DMS 273 (cell line): ENCODE results near the gene SIK3.

ENCODE experiments used
- DNase-seq: peaks from one replicate; lab custom pipeline; 2025; ENCODE audit not compliant: unreplicated experiment; lab: John Stamatoyannopoulos, UW

Gene SIK3

DNA sequence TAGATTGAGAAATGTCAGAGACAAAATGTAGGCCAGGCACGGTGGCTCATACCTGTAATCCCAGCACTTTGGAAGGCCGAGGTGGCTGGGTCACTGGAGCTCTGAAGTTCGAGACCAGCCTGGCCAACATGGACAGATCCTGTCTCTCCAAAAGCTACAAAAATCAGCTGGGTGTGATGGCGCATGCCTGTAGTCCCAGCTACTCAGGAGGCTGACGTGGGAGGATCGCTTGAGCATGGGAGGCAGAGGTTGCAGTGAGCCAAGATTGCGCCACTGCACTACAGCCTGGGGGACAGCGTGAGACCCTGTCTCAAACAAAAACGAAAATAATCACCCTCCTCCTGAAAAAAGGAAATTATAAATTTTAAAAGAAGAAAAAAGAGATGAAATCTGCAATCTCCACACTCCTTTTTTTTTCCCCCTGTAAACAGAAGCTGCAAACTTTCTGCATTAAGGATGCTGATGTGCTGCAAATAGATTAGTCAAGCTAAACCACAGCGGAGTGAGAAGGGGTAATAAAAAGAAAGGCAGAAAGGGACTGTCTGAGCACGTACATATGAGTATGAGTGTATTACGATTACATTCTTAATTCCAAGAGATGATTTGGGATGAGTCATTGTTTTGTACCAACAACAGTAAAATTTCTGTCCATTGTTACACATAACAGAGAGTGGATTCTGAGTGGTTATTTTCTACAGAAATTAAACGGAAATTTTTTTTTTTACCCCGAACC, 87.3 kb downstream of the SIK3 start:
- DNase-seq = no peak

DNA sequence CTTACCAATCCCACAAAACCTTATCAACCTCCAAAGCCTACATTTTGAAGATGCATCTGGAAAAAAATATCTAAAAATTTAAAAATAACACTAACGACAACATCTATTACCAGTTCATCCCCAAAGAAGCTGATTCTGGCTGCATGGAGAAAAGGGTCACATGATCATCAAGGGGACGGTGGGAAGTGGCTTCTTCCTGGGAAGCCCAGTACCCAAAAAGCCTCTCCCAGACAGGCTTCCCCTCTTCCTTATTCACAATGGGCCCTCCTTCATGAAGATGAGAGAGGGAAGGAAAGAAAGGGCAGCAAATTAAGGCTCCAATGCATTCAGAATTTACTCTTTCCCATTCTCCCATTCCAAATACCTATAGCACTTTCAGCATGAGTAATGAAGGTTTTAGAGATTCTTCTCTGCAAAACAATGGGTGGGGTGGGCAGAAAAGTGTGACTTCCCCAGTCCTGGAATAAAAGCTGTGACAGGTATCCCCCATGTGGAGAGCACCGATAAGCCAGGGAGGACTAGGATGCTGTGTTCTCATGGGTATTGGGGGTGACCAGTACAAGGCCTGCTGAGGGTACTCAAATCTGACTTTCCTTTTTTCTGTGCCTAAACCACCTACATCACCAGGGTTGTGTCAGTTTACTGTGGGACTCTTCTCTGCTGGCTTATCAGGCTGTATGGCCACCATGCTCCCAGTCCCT, 88.2 kb downstream of the SIK3 start:
- DNase-seq = no peak

DNA sequence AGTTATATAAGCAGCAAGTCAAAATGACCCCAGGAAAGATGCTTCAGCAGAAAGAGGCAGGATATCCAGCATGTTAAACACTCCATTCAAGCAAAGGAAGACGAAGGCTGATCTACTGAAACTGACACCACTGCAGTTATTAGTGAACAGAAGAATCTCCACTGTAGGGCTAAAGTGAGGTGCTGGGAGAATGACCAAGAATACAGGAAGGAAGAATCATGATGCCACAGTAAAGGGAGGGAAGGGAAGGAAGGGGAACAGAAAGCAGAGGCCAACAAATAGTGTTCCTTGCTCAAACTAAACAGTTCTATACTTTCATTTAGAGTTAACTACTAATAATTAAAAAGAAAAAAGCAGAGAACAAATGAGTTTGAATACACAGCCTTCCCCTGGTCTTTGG, 92.5 kb downstream of the SIK3 start:
- DNase-seq = no peak

DNA sequence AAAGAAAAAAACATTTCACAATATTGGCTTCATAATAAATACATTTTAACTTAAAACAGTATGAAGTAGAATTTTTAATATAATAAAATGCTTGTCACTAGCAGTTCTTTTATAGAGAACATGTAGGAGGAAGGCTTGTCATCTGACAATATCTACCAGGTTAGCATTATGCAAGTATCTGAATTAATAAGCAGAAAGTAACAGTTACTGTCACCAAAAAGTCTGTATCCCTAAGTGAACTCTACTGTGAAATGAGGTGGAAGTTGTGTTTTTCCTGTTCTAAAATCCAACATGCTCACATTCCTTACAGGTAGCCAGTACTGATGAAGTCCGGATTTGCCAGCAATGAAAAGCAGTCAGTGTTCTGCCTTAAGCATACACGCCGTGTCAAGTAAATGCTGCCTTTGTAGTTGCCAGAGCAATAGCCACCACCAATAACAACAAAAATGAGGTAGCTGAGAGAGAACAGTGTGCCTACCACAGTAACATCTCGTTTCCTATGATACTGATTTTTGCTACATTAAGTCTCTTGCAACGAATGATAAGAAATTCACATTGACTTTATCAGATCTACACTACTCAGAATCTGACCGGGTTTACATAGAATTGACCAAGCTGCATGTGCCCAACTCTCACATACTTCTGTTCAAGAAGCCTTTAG, 95.5 kb downstream of the SIK3 start:
- no peak for DNase-seq

DNA sequence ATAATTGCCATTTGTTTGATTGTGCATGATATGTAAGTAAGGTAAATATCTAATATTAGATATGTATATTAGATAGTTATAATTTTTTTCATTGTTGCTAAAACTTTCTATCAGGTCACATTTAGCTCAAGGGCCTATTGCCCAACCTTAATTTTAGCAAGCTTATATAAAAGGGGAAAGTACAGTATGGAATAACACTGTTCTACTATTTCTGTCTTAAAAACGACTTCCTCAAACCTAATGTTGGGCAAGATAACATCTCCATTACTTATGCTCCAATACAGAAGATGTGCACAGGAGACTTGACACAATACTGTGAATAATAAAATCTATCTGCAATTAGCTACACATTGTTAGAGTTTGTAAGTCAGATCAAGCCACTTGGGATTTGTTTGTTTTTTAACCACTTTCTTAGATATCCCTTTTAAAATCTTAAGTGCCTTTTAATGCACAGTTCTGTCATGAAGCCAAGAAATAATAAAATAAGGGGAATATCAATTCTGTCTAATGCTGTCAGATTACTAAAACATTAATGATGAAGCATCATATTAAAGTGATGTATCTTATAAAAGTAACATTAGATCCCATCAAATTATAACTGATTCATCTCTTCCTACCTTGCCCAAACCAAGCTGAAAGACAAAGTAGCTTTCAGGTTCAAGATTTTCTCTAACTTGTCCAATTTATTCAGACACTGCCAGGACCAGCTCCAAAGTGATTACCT, 98.1 kb downstream of the SIK3 start:
- DNase-seq = no peak

DNA sequence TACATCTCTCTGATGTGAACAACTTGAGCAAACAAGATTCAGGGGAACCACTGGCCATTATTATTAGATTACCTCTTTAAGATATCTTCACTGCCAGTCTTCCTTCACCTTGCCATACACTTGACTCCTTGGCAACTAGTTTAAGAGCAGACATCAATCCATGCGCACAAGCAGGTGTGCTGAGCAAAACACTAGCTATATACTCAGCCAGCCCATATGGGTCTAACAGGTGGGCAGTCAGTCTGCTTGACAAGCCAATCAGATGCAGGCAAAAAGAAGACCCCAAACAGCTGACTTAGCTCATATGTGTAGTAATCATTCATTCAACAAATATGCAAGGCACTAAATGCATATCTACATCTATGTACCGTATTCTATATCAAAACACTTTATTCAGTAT, 101.2 kb downstream of the SIK3 start:
- no peak for DNase-seq

DNA sequence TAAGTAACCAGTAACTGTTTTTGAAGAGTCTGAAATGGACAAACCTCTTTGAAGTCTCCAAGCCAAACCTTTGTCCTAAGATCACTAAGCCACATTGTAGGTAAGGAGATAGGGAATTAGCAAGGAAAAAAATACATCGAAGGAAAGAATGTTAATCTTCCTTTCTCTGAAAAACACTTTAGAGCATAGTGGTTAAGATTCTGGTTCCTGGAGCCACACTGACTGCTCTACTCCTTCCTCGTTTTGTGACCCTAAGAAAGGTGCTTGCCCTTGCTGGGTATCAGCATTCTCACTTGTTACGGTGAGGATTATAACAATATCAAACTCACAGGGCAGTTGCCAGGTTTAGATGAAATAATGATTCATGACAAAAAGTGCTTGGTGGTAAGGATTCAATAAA, 104.0 kb downstream of the SIK3 start:
- DNase-seq = no peak

DNA sequence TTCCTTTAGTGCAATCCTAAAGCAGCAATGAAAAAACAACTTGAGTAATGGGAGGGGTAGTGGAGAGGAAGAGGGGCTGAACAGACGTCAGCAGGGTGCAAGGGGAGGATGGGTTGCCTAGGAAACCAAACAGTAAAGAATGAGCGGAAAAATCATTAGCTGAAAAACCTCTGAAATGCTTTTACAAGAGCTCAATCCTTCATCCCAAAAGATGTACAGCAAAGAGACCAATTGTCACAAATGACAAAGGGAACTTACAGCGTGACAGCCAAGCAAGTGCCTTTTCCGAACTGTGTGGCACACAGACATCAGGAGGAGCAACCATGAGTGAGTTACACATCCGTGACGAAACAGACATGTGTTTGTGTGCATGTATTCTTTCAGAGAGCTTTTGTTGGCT, 104.6 kb downstream of the SIK3 start:
- no peak for DNase-seq

DNA sequence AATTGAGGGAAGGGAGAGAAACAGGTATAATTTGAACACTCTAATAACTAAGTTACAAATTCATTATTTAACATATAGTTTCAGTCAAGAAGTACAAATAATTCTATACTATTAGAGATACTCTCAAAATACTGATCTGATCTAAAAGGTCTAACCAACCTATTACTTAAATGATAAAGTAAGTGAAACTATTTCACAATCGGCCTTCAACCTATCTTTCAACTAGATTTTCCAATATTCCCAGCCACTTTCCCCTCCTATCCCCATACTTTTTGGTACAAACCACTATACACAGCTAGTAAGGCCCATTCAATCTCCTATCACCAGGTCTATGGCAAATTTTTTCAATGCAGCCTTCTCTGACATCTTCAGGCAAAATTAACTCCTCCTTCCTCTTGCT, 106.7 kb downstream of the SIK3 start:
- no peak for DNase-seq

DNA sequence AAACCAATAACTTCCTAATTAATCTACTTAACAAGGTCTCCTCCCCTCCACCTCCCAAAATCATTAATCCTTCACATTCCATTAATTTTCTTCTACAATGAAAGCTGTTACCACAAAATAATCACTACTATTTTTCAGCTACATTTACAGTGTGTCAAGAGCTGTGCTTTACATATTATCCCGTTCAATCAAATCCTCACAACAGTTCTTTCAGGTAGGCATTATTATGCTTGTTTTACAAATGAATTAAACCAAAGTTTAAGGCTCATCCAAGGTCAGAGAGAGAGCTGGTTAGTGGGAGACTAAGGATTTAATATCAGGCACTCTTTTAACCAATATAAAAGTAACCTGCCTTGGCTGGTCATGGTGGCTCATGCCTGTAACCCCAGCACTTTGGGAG, 107.4 kb downstream of the SIK3 start:
- no peak for DNase-seq

DNA sequence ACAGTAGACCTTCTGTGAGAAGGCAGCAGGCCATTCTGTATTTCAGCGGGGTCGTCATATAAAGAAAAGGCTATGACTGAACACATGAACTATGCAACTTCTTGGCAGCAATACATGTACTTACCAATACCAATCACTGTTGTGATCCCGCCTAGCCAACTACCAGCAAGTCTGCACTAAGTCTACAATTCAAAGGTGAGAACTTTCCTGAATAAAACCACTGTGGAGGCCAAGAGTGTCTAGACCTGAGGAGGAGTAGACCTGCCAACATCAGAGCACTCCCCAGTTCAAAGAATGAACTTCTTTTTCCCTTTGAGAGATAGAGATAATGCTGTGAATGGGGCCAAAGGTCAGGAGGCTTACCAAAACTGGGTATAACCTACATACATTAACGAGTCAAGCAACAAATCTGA, 108.2 kb downstream of the SIK3 start:
- DNase-seq = peak; percentile 3

DNA sequence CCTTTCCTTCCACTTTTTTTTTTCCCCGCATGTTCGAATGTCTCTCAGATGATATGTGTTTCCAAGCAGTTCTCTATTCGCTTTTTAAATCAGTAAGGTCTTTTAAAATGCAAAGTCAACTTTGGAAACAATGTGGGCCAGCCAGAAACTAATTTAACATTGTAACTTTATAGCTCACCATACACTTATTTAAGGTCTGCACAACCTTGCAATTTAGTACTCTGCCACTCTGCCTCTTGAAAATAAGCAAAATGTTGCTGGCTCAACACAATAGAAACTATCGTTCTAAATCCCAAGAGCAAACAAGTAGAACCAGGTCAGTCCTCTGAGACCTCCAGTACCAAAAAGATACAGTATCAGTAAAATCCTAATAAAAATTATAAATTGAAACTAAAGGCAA, 109.0 kb downstream of the SIK3 start:
- DNase-seq = no peak

DNA sequence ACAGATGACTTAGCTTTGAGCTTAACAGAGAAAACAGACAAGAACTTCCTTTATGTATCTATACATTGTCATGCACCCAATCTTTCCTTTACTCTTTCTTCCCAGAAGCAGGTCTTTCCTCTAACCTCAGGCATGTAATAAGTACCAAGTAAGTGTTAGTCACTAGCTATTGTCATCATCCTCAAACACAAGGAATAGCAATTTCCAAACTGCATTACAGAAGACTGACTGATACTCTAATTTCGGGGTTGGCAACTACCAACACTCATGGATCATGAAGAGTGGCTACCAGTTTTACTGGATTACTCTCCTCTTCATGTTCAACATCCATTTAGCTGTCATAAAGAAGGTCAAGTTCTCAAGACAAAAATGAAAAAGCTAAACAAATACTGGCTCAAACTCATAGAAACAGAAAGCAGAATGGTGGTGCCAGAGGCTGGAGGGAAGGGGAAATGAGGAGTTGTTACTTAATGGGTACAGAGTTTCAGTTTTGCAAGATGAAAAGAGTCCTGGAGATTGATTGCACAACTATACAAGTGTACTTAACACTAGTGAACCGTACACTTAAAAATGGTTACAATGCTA, 111.6 kb downstream of the SIK3 start:
- no peak for DNase-seq

DNA sequence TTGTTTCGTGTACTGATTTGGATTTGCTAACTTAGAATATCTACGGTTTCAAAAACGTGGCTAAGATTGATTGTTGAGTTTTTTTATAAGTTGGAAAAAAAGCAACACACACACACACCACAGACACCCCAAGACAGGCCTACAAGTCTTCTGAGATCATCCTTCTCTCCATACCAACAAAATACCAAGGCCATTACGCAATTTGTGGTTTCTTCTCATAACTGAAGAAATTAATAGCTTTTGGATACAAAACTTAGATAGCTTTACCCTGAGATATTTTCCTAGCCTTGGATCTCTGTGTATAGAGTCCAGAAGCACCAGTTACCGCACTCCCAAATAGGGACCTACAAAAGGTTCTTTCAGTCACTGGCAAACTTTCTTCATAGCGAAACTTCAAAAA, 113.6 kb downstream of the SIK3 start:
- no peak for DNase-seq

DNA sequence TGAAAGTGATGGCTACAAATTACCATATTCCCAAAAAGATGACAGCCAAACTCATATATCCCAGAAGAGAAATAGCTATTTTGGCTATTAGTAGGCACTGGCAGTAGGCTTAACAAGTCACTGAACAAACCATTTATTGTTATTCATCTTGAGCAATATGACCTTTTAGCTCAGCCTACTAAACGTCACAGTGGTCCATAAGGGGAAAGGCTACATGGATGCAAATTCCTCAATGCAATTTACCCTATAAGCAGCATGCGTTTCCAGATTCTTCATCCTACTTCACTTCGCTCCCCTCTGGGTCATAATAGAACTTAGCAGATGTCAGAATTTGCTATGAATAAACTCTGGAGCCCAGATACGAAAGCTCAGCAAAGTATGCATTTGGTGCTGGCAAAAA, 114.0 kb downstream of the SIK3 start:
- no peak for DNase-seq

DNA sequence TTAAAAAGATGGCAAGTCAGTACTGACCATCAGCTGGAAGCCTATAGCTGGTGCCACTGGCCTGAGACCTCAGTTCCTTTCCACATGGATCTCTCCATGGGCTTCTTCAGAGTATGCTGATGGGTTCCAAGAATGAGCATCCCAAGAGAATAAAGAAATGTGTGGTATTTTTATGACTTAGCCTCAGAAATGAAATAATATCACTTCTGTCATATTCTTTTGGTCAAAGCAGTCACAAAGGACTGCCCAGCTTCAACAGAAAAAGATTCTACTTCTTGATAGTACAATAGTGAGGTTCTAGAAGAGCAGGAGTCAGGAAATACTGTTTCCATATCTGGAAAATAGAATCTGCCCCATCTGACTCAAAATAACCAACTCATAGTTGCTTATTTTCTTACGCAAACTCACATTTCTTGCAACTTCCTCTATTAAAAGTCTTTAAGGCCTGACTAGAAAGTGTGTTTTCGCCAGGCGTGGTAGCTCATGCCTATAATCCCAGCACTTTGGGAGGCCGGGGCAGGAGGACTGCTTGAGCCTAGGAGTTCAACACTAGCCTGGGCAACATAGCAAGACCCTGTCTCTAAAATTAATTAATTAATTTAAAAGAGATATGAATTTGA, 116.9 kb downstream of the SIK3 start:
- no peak for DNase-seq

DNA sequence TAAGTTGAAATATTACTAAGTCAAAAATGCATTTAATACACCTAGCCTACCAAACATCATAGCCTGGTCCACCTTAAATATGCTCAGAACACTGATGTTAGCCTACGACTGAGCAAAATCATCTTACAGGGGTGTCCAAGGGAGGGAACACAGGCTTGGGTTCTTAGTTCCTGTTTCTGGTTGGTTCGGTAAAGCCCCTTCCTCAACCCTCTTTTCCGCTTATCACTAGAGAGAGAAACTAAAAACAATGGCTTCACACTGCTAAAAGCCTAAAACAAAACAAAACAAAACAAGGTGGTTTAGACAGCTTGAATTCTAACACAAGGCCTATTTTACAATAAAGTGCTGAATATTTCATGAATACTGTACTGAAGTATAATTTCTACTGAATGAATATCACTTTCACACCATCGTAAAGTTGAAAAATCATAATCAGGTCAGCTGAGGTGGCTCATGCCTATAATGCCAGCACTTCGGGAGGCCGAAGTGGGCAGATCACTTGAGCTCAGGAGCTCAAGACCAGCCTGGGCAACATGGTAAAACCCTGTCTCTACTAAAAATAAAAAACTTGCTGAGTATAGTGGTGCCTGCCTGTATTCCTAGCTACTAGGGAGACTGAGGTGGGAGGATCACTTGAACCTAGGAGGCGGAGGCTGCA, 118.0 kb downstream of the SIK3 start:
- DNase-seq = no peak

DNA sequence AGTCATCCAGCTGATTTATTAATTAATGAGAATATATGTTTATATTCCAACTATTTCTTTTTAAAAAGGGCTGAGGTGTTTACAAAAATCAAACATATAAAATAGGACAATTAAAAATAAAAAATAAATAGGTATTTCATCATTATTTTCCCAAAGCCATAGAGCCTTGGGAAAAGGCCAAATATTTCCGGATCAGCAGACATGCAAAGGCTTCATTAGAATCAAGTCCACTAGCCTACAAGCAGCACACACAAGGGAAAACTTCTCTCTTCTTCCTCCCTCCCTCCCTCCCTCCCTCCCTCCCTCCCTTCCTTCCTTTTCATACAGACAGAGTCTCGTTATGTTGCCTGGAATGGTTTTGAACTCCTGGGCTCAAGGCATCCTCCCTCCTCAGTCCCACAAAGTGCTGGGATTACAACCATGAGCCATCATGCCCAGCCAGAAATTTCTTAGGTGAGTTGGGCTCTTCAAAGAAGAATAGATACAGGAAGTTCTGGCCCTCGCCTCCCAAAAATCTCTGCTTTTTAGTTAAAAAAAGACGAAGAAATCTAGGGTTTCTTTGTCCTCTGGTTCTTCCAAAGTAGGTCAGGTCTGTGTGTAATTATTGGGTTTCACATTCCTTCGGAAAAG, 121.2 kb downstream of the SIK3 start:
- DNase-seq = no peak

DNA sequence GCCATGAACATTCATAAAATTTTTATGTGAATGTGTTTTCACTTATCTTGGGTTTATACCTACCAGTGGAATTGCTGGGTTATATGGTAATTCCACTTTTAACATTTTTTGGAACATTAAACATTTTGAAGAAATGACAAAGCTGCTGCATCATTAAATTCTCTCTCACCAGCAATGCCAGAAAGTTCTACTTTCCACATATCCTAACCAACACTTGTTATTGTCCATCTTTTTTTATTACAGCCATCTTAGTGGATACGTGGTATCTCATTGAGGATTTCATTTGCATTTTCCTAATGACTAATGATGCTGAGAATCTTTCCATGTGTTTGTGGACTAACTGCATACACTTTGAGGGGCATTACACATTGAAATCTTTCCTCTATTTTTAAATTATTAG, 122.6 kb downstream of the SIK3 start:
- DNase-seq = no peak

DNA sequence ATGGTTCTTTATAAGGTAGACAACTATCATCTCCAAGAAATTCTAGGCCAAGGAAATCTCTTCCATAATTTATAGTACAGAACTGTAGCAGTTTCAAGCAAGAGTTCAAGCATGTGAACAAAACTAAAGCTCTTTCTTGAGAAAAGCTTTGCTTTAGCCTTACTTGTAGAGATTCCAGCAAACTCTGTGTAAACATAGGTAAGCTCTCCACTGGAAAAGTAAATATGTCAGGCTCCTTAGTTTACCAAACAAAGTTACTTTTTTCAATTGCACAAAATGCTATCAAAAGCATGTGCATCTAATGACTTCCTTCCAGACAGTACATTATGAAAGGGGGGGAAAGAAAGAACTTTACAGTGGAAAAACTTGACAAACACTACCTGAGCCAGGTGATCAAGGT, 125.0 kb downstream of the SIK3 start:
- DNase-seq = no peak
